T-helper 2 cell treated with Interferon-gamma antibody and Interleukin-4, amounts not matched to agents 100 ng/mL and 5 ng/mL, for 36 hours (primary cell): ENCODE measurements around the gene CNOT4. TPM values are rescaled to one million over a fixed set of nuclear protein-coding genes. Genes with fewer than 3 reads are reported as not detected.
"Not testable (repeated sequence)": the region's sequence is repeated elsewhere in the genome, so short reads cannot be mapped to it uniquely, and the experiment has no call there.

Source experiments
- intact Hi-C: fragments of 100-400 bp; cut with micrococcal nuclease; formaldehyde crosslinking; loops from one replicate; pipeline ENCODE4 v1.15.1; 2023
- total RNA-seq: library from RNA; stranded (reverse); gene quantifications from 2 replicates; pipeline ENCODE4 v1.2.3, GENCODE V29; 2022

Gene CNOT4
- total RNA-seq, 1 donor from 2014 or later, result 22.1 TPM

DNA sequence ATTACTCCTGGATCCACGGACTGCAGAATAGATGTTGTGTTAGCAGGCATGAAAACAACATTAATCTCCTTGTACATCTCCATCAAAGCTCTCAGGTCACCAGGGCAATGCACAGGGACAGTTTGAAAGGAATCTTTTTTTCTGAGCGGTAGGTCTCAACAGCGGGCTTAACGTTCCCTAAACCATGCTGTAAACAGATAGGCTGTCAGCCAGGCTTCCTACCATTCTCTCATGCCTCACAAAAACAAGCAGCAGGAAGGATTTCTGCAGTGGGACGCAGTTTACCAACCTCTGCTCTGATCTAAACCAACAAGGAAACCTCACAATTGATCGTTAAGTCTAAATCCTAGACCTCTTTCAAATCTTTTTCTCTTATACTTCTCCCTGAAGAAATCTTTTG, 50.8 kb downstream of the CNOT4 start:
- intact Hi-C loops, result no loop called here

DNA sequence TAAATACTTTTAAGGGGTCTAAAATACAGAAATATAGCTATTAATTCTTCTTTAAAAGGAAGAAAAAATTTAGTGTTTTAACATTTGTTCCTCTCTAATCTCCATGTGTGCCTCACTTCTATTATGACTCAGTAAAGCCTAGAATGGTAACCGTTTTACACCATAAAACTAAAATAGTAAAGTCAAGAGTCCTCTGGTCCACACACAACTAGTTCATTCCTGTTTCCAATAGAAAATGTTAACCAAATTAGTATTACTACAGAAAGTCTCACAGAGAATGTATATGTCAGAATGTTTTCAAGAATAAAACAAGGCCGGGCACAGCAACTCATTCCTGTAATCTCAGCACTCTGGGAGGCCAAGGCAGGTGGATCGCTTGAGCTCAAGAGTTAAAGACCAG, 55.8 kb downstream of the CNOT4 start:
- intact Hi-C loops, result no loop called here

DNA sequence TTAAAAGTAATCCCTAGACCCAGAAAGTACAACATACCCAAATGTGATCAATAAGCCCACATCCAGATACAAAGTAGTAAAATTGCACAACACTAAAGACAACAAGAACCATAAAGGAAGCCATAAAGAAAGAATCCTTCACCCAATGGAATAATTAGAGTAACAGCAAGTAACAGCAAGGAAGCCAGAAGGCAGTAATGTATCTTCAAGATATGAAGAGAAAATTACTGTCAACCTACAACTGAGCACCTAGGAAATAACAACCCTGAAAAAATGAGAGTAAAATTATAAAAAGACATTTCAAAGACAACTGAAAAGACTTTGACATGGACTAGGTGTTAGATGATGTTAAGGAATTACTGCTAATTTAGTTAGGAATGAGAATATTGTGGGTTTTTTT, 60.5 kb downstream of the CNOT4 start:
- intact Hi-C loops, result no loop called here

DNA sequence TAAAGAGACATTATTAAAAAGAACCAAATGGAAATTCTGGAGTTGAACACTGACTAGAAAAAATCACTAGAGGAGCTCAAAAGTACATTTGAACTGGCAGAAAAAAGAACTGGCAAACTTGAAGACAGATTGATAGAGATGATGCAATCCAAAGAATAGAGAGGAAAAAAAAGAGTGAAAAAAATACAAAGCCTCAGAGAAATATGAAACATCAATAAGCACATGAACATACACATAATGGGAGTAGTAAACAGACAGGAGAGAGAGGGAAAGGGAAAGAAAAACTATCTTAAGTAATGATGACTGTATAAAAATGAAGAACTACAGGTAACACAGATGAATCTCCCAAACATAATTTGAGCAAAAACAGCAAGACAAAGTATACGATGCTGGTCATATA, 61.1 kb downstream of the CNOT4 start:
- intact Hi-C loops, result no loop called here

DNA sequence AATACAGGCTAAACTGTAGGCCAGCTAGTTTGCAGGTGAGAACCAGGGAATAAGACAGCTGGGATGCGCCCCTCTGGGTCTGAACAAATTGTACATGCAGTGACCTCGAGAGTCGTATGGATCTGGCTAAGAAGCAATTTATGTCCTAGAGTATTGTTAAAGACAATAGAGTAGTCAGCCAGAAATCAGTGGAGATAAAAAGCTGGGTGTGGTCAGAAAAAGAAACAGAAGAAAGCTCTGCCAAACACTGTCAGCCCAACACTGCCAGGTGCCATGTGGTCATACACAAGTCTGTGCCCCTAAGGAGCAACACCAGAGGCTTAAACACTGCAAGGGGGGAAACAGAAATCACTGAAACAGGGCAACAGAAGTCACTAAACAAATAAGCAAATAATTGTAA, 62.2 kb downstream of the CNOT4 start:
- intact Hi-C loops, result no loop called here

DNA sequence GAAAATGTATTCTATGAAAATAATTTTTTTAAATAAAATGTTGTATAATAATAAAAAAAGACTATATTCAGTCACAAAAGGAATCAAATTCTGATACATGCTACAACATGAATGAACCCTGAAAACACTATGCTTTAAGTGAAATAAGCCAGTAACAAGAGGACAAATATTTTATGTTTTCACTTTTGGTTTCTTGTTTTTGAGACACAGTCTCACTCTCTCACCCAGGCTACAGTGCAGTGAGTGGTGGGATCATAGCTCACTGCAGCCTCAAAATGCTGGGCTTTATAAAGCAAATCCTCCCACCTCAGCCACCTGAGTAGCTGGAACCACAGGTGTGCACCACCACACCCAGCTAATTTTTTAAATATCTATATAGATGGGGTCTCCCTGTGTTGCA, 64.2 kb downstream of the CNOT4 start:
- intact Hi-C loops, result no loop called here

DNA sequence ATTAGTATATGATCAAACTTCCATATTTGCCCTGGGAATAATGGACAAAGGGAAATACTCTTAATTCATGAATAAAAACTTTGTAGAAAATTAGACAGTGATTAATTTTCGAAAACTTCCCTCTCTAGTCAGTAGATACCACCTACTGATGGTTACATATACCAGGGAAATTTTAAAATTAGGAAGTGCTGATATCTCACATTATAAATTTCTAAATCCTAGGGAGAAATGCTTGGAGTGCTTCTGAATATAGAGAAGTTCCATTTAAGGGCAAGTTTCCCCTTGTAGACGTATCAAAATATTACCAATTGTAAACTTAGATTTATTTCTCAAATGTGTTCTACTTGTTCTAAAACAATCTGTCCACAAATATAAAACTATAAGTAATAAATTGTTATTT, 64.6 kb downstream of the CNOT4 start:
- intact Hi-C loops, result not testable (repeated sequence)

DNA sequence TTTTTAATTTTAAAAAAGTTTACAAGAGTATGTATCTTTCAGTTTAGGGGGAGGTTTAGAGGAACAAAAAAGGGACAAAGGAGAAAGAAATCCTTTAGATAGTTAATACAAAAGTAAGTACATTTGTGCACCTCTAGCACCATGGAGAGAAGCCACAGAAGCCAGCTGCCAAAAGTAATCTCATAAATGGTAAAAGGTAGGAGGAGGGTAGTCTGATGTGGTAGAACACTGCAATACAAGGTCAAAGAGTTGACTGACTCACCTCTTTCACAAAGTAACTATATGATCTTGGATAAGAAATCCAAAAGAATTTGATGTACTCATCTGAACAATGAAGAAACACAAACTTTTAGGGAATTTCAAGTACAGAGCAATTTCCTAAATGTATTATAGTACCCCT, 68.1 kb downstream of the CNOT4 start:
- intact Hi-C loops, result no loop called here

DNA sequence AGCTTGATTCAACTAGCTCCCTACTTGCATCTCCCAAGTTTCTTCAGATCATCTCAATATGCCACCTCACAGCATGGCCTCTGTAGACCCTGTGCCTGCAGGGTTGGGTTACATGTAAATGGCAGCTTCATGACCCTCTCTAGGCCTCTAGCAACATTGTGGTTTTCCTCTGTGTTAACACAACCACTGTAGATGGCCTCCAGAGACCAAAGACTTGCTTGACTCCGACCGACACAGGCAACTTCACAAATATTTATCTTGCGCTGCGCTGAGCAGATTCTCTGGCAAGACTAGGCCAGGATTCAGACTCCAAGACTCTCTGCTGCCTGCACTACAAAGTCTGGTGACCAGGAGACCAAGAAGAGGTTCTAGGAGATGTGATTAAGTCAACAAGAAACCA, 75.9 kb downstream of the CNOT4 start:
- intact Hi-C loops, result no loop called here

DNA sequence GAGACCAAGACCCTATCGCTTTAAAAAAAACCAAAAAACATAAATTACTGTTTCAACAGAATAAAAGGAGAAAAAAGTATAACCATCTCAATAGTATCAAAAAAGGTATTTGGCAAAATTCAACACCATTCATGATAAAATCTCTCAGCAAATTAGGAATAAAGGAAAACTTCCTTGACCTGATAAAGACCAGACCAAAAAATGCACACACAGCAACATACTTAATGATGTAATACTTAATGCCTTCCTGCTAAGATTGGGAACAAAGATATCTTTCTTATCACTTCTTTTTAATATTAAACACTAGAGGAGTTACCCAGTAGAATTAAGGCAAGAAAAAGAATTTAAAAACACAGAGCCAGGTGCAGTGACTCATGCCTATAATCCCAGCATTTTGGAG, 79.3 kb downstream of the CNOT4 start:
- intact Hi-C loops, result no loop called here

DNA sequence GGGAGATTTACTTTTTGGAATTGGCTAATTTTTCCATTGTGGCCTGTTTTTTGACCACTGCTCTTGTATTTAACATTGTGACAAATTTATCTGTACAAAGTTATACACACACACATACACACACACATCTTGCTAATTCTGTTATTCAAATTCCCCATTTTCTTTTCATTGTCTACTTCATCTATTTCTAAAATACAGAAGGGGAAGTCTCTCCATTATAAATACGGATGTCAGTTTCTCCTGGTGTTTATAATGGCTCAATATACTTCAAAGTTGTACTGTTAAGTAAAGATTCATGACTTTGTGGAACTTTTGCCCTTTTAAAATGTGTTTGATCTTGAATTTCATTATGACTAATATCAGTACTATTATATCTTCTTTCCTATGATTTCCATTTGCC, 81.0 kb downstream of the CNOT4 start:
- intact Hi-C loops, result no loop called here

DNA sequence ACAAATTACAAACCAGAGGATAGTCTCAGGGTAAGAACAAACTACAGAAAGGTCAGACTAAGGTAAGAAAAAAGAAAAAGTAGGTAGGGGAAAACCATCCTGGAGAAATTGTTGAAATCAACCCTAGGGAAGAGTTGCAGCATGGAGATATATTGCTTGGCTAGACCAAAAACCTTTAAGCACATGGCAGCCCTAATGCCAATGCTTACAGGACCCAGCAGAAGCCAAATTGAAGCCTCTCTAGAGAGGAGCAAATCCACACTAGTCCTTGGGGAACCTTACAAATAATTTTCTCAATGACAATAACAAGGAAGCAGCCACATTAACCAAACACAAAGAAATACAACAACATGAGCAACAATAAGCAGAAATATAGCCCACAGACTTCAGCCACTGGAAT, 81.9 kb downstream of the CNOT4 start:
- intact Hi-C loops, result no loop called here

DNA sequence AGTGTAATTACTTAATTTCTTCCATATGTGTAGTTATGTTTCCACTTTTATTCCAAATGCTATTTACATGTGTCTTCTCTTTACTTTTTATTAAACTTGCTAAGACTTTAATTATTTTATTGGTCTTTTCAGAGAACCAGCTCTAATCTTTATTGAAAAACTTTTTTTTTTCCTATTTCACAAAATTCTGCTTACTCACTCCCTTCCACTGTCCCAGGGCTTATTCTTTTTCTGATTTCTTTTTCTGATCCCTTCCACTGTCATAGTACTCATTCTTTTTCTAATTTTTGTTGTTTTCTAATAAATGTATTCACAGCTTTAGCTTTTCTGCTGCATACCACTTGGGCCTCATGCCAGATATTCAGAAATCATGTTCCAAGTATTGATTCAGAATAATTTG, 82.7 kb downstream of the CNOT4 start:
- intact Hi-C loops, result no loop called here

DNA sequence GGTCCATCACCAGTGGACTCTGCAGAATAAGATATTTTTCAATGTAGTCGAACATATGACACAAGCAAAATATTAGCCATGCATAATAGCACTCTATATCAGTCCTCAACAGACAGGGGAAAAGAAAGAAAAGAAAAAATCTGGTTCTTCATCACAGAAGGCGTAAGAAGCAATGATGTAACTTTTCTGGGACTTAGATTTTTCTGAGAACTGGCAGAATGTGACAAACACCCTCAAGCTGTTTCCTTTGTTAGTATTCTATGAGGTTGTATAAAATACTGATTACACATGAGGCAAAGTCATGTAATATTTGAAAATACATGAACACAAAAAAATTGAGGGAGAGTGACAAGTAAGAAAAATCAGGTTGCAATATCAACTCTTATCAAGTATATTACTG, 84.9 kb downstream of the CNOT4 start:
- intact Hi-C loops, result no loop called here

DNA sequence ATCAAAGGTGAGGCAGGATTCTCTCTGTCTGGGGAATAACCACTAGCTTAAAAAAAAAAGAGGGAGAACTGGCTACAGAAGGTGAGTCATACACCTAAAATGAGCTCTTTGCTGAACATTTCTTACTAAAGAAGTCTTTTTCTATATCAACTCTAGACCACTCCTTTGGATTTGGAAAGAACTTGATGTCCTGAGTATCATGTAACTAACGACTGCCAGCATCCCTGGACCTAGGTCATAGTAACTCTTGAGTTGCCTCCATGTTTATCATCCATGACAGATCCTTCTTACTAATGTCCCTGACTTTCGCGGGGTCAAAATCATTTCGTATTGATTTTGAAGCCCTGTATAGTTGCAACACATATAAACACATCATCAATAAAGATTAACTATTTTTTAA, 89.1 kb downstream of the CNOT4 start:
- intact Hi-C loops, result no loop called here

DNA sequence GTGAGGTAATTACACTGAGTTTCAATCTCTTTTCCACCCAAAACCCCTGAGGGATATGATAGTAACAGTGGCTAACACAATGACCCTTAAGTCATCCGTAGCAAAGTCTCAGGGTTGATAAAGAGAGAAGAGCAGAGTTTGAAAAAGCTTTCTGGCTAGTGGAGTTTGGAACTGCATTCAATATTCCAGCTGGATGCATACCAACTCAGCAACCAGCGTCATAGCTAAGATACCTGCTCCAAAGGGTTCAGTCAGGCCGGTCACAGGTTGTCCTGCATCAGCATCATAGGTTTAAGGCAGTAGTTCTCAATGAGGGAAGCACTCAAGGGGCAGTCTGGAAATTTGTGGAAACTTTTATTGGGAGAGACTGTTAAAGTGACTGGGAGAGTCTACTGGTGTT, 93.5 kb downstream of the CNOT4 start:
- intact Hi-C loops, result loop anchor here (5.0 kb wide), 1 partner anchor 96 kb away; the partner anchor contains the start of gene CNOT4

DNA sequence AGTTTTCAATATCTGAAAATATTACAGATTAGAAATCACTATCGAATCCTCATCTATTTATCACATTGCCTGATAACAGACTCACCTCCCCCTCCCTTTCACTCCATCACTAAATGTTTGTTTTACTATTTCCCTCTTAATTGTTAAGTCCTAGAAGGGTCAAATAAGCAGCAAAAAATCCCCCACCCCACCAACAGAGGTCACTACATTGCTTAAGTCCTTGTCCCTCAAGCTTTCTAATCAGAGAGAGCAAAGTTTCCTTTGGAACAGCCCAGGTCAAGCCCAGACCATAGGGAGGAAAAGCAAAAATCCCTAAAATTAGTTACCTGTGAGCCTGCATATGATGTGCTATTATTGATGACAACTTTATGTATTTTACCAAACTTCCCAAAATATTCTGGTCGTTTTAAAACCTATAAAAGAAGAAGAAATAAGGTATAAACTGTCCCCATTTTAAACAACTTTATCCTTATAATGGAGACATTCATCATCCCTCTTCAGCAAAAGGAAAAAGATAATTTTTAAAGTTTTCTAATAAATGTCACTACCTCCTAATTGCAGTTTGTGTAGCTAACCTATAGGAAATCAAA, 95.0 kb downstream of the CNOT4 start:
- intact Hi-C loops, result loop anchor here (5.0 kb wide), 1 partner anchor 97 kb away; the partner anchor contains the start of gene CNOT4

DNA sequence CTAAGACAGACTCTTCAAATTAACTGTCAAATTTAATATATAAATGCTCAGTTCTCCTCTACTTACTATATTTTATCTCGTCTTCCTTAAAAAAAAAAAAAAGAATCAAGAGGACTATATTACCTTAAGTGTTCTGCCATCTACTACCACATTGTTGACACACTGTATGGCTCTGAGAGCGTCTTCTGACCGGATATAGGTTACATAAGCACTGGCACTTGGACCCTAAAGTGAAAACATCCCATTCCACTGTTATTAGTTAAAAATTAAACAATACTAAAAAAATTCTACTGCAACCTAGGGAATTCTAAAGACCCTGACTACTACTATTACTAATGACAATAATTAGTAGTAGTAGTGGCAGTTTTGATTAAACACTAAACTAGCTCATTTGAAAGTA, 95.7 kb downstream of the CNOT4 start:
- intact Hi-C loops, result no loop called here

DNA sequence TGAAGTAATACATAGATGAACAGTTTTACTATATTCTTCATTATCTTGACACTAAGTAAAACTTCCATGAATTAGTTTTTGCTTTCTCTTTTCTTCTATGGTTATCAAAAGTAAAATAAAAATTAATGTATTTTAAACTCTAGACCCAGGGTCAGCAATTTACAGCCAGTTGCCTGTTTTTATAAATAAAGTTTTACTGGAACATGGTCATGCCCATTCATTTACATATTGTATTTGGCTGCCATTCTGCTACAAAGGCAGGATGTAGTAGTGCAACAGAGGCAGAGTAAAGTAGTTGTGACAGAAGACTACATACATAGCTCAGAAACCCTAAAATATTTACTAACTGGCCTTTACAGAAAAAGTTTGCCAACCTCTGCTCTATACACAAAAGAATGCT, 98.8 kb downstream of the CNOT4 start:
- intact Hi-C loops, result no loop called here

DNA sequence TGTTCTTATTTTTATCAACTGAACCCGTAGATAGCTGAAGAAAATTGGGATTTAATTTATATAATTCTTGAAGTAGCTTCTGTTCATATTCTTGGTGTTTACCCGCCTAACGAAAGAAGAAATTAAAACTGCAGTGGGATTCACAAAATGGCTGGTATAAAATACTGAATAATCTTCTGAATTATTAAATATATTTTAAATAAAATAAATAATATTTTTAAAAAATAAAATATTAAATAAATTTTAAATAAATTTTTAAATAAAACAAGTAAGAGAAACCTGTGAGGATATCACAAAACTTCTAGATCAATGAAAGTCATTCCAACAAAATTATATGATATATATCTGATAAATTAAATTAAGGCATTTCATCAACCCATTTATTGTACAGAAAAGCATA, 99.4 kb downstream of the CNOT4 start:
- intact Hi-C loops, result no loop called here

DNA sequence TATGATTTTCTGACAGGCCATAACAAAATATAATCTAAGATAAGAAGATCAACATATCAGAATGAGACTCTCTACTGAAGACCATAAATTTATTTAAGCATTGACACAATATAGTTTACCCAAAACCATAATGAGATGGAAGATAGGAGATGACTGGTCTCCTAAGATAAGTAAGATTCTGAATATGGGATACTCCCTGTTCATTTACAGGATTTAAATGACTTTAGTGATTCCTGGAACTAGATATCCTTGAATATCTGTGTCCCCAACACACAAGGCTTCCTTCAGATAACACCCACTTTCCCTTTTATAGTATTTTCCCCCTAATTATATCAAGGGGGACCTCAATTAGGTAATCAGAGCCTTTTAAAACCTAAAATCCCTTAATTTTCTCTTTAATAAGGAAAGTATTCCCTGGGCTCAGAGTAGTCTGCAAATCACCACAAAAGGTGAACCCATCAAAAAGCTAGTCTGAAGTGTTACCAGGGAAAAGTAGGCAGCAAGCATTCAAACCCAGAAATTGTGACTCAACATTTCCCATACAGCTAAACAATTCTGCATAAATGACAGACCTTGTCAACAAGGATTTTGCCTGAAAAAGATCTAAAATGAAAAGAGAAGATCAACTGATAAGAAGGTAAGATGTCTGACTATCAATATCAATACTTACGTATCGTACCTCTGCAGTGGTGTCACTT, 99.9 kb downstream of the CNOT4 start:
- intact Hi-C loops, result no loop called here

DNA sequence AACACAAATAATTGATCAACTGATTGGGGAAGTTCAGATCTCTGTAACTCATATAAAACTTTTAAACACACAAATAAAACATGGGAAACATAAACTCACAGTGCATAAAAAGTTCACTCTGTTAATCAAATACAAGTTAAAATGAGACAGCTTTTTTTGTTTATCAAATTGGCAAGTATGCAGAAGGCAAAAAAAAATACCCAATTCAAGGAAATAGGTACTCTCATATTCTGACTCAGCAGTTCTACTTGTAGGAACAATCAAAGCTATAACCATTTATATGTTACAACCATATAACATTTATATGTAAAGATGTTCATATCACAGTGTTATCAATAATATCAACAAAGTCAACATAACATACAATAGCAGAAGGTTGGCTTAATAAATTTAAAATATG, 102.0 kb downstream of the CNOT4 start:
- intact Hi-C loops, result no loop called here

DNA sequence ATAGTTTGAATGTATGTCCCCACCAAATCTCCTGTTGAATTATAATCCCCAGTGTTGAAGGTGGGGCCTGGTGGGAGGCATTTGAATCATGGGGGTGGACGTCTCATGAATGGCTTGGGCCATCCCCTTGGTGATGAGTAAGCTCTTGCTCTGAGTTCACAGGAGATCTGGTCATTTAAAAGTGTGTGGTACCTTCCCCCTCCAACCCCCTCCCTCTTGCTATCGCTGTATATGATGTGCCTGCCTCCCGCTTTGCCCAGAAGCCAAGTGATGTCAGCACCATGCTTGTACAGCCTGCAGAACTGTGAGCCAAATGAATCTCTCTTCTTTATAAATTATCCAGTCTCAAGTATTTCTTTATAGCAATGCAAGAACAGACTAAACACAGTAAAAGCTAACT, 103.0 kb downstream of the CNOT4 start:
- intact Hi-C loops, result no loop called here
